NK-92 (cell line): Measurements from ENCODE around the gene ASF1A.

Experiments
- DNase-seq: peaks from one replicate; lab custom pipeline; 2025; ENCODE audit not compliant: unreplicated experiment; lab: John Stamatoyannopoulos, UW

Gene ASF1A

DNA sequence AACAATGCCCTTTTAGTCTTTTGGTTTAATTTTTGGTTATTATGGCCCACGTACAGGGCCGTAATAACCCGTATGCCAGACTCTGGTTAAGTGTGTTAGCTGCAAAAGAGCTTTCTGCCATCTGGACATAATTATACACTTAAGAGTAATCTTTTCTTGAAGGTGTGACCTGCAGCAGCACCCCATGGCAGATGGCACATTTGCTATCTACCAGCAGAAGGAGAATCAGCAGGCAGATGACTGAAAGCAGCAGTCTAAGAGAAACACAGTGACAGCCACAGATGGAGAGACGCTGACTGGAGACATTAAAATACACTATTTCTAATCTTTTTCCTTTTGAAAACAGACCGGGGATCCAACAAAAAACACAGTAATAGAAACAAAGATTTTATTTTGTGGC, 18.7 kb downstream of the ASF1A start:
- no peak for DNase-seq

DNA sequence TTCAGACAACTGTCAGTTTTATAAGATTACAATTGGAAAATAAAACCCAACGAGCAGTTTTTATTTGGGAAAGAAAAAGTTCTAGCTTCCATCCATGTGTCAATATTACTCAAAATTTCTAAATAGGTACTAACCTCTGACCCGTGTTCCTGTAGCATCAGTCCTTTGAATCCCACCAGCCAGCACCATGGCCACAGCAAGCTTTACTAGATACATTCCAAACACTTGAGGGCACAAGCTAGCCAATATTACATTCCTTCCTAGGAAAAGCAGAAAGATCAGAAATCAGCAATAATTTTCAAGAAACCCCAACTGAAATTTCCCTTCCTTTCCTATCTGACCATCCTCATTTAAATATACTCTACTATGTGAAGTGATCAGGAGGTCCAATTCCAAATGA, 19.2 kb downstream of the ASF1A start:
- no peak for DNase-seq

GRCh38 chr6:118914598-118914997, 20.6 kb downstream of the ASF1A start:
- no peak for DNase-seq

- DNase-seq: no peak
These were observed 23.8 kb downstream of the ASF1A start for GRCh38 chr6:118917546-118918328.

DNA sequence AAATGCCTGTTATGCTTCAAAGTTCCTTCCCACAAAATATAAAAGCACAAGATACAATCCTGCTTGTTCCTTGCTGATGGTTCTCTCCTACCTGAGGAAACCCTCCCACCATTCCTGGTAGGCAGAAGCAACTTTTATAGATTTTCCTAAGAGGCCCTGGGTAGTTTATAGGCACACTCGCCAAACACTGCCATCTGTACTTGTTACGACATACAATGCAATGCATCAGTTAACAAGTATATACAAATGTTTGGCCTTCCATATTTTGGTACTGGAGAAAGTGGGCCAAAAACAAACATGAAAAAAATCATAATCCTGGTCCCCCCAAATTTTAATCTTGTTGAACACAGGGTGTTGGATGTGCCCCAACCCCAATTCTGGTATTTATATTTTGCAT, 24.4 kb downstream of the ASF1A start:
- DNase-seq: no peak

- DNase-seq: no peak
These were observed 27.1 kb downstream of the ASF1A start for GRCh38 chr6:118921084-118921483.

DNA sequence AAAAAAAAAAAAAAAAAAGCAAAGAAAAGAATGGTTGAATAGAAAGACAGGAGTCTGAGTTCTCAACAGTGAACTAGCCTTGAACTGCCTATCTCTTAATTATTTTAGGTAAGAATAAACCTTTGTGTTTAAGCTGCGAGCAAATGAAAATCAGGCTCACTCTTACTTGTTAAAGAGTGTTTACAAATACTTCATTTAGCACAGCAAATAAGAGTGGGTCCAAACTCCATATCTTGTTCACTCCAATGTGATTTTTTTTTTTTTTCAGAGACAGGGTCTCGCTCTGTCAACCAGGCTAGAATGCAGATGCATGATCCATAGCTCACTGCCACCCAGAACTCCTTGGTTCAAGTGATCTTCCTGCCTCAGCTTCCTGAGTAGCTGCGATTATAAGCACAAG, 29.1 kb downstream of the ASF1A start:
- DNase-seq: no peak

GRCh38 chr6:118930680-118931079, 36.7 kb downstream of the ASF1A start:
- no peak for DNase-seq

- no peak for DNase-seq
These were observed 37.5 kb downstream of the ASF1A start for GRCh38 chr6:118931436-118931835.

GRCh38 chr6:118932421-118932820, 38.5 kb downstream of the ASF1A start:
- no peak for DNase-seq

DNA sequence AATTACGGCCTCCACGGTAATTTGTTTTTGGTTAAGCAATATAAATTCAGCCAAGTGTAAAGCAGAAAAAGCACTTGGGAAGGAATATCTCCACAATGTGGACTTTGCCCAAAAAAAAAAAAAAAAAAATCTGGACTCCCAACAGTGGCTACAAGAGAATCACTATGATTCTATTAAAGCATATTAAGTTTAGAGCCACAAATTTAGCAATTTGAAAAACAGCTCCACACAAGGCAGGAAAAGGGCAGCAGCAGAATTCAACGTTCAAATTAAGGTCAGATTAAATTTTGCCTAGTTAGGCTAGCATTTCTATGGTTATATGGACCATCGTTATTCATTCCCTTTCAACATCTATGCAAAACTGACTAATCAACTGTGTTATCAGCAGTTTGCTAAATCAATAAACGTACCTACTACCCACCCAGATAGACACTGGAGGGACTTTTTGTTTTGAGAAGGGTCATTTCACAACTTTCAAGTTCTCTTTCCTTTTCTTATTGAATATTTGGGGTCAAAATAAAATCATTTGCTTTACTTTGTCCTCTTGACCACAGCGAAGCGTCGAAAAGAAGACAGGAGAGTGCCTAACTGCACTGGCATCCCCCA, 40.0 kb downstream of the ASF1A start:
- DNase-seq: no peak

DNA sequence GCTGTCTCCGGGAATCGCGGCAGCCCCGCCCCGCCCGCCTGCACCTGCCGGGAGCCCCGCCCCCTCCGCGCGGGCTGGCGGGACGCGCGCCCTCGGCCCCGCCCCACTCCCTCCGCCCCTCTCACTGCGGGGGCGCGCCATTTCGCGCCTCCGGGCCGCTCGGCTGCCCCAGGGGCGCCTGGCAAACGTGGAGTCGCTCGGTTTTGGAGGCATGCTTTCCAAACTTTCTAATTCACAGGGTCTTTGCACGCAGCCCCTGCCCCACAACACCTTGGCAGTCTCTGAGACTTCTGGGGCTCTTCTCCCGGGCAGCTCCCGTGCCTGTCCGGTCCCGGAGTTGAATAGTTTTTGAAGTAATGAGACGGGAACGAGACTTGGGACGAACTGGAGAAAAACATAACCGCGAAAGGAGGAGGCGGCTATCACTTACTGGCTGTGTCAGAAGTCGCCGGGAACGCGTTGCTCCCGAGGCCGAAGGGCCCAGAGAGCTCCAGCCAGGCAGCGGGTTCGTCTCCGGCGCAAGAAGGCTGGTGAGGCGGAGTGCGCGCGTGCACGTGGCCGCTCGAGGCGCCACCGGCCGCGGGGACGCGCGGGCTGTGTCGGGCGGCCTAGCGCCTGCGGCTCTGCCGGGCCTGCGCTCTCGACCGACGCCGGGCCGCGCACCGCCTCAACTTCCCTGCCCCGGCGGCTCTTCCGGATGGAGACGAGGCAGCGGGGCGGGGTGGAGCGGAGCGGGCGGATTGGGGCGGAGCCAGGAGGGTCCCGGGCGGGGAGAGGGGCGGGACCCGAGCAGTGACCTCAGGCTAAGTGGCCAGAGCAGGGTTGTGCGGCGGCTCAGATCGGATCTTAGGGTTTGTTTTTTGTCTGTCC, 40.7 kb downstream of the ASF1A start, which contains the start of gene MCM9:
MCM9 (minus strand) TSS at position 699 of the 870 bp plus-strand sequence. CDS start 3,436 bp downstream, outside the sequence.
- DNase-seq: peak; percentile 10

GRCh38 chr6:118935331-118935668, 41.3 kb downstream of the ASF1A start:
- no peak for DNase-seq

- DNase-seq: no peak
These were observed 42.2 kb downstream of the ASF1A start for GRCh38 chr6:118935978-118936703.

DNA sequence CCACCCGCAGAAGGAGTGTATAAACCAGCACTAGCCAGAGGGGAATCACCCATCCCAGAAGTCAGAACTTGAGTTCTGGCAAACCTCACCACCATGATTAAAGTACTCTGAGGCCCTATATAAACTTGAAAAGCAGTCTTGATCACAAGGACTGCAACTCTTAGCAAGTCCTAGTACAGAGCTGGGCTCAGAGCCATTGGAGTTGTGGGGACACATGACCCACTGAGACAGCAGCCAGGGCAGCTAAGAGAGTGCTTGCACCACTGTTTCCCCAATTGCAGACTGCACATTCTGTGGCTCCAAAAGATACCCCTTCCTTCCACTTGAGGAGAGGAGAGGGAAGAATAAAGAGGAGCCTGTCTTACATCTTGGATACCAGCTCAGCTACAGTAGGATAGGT, 45.7 kb downstream of the ASF1A start:
- no peak for DNase-seq

GRCh38 chr6:118940770-118941169, 46.8 kb downstream of the ASF1A start:
- DNase-seq: no peak

DNA sequence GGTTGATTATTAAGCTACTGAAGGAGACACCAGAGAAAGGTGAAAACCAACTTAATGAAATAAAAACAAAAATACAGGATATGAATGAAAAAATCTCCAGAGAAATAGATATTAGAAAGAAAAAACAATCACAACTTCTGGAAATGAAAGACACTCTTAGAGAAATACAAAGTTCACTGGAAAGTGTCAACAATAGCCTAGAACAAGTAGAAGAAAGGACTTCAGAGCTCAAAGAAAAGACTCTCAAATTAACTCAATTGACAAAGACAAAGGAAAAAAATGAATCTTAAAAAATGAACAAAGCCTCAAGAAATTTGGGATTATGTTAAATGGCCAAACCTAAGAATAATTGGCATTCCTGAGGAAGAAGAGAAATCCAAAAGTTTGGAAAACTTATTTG, 51.3 kb downstream of the ASF1A start:
- no peak for DNase-seq

GRCh38 chr6:118952683-118953082, 58.7 kb downstream of the ASF1A start:
- no peak for DNase-seq

DNA sequence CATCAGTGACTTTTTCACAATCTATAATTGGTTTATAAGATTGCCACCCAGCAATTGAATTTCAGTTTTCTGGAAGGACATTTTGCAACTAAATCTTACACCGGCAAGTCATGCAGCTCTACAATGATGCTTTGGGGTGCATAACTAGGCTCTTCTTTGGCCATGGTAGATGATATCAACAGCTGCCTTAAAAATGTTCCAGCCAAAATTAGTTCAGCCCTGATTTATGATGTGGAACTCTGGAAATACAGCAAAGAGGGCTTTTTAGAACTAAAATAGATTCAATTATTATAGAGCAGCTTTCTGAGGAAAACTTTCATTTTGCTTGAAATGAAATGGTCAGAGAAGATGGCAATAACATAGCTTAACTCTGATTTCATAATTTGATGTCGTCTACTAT, 59.4 kb downstream of the ASF1A start:
- no peak for DNase-seq
